HG02623 (cell line): ENCODE data around the gene HDAC1.
A peak's percentile ranks its signal among the peaks of the same experiment; 100 is the strongest.
"Not testable (repeated sequence)": the region's sequence is repeated elsewhere in the genome, so short reads cannot be mapped to it uniquely, and the experiment has no call there.

Experiments
- ATAC-seq: cut with Tn5 transposase; IDR thresholded peaks from one replicate; pipeline ENCODE4 v1.9.1; 2021; ENCODE audit warnings: moderate library complexity; ENCODE audit not compliant: unreplicated experiment

HDAC1 gene

DNA sequence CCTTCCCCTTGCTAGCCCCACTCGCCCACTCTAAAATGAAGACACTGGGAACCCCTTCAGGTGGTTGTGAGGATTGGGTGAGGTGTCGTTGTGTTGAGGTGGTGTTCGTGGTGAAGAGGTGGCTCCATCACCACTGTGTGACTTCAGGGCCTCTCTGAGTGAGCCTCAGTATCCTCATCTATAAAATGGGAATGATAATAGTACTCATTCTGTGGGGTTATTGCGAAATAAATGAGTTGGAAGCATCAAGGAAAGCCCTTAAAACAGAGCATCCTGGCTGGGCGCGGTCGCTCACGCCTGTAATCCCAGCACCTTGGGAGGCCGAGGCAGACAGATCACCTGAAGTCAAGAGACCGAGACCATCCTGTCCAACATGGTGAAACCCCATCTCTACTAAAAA, 50.8 kb downstream of the HDAC1 start:
- ATAC-seq: no peak

GRCh38 chr1:32345289-32345827, 53.5 kb downstream of the HDAC1 start:
- no peak for ATAC-seq

- no peak for ATAC-seq
Observed at GRCh38 chr1:32346532-32347157, 54.8 kb downstream of the HDAC1 start.

DNA sequence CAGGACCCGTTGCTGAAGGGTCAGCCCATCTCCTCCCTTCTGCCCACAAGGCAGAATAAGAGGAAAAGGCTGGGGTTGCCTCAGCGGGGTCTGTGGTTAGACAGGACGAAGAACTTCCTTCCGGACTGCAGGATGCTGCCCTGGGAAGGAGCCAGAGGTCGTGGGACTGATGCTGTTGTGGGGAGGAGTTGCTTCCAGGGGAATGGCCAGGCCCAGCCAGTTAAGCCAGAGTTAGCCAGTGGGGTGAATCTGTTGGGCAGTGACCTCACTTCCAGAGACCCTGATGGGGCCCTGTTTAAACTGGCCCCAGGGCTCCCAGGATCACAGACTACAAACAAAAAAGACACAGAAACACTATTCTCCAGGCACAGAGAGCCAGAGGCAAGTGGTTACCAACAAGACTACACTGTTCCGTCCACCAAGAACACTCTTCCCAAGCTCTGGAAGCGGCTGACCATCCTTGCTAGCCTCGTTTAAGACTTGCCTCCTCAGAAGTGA, 57.4 kb downstream of the HDAC1 start:
- ATAC-seq: no peak

DNA sequence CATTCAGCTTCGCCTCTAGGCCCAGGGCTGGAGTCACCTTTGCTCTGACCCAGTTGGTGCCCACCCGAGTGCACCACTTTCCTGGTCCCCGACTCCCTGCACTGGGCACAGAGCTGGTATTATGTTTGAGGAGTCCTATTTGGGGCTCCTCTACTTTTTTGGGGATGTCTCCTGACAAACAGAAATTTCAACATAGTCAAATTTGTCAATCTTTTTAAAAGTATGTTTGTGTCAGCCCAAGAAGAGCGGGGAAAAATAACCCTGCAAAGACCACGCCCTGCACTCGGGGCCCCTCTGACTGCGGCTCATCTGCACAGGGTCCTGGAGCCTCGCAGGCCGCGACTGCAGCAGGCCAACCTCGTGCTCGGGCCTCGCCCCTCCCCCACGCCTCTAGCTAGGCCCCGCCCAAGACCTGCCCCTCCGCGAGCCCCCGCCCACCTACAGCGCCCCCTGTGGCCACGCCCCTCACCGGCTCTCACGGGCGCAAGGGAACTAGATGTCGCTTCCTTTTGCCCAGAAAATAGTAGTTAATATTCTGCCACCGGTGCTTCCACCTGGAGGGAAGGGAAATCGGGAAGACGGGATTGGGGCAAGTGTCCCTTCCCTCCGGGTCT, 59.0 kb downstream of the HDAC1 start:
- peak; percentile 31 for ATAC-seq

- ATAC-seq: peak; percentile 79
Observed at GRCh38 chr1:32351399-32352238, 59.7 kb downstream of the HDAC1 start.

- ATAC-seq: no peak
Observed at GRCh38 chr1:32352239-32352745, 60.4 kb downstream of the HDAC1 start.

DNA sequence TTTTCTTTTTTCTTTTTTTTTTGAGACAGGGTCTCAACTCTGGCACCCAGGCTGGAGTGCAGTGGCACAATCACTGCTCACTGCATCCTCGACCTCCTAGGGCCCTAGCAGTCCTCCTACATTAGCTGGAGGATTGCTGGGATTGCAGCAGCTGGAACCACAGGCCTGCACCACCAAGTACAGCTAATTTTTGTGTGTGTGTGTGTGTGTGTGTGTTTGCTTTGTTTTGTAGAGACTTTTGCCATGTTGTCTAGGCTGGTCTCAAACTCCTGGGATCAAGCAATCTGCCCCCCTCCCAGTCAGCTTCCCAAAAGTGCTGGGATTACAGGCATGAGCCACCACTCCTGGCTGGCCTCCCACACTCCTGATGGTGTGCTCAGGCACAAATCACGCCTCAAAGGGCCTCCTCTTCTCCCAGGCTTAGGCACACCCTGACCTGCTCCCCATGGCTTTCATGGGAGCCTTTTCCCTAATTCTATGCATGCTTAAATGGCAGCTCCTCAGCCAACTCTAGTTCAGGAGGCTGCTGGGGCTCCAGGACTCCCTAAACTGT, 61.0 kb downstream of the HDAC1 start:
- ATAC-seq: no peak

DNA sequence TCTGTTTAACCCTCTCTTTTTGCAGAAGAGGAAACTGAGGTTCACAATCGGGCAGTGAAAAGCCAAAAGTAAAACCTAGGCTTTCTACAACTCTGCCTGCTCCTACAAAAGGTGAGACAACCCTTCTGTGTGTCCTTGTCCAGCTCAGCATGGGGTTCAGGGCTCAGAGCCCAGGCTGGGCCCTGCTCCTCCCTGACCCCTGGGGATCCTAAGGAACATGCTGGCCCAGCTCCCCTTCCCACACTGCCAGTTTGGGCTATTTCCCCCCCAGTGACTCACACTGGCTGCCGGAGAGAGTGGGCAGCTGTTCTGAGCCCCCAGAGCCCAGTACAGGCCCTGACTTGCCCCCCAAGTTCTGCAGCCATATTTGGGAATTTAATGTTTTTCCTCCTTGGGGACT, 61.5 kb downstream of the HDAC1 start:
- no peak for ATAC-seq

GRCh38 chr1:32353886-32354570, 62.1 kb downstream of the HDAC1 start:
- no peak for ATAC-seq

- not testable (repeated sequence) for ATAC-seq
Observed at GRCh38 chr1:32355778-32356177, 63.9 kb downstream of the HDAC1 start.

GRCh38 chr1:32356478-32356877, 64.6 kb downstream of the HDAC1 start:
- no peak for ATAC-seq

DNA sequence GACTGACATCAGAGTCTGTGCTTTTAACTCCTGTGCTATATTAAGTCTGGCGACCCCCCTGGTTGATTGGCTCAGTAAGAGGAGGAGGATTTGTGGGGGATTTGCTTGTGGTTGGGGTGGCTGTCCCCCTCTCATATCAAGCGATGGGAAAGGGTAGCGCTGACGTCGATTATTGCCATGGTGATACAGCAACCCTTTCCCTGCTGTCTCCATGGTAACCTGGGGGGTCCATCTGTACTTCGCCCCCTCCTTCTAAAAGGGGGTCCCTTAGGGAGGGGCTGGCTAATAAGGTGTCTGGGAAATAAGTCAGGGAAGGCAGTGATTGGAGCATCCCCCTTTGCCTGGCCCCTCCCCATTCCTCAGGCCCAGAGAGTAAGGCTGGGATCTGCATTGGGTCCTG, 65.7 kb downstream of the HDAC1 start:
- ATAC-seq: no peak

GRCh38 chr1:32358435-32358834, 66.6 kb downstream of the HDAC1 start:
- no peak for ATAC-seq

GRCh38 chr1:32361308-32361673, 69.4 kb downstream of the HDAC1 start:
- ATAC-seq: no peak

DNA sequence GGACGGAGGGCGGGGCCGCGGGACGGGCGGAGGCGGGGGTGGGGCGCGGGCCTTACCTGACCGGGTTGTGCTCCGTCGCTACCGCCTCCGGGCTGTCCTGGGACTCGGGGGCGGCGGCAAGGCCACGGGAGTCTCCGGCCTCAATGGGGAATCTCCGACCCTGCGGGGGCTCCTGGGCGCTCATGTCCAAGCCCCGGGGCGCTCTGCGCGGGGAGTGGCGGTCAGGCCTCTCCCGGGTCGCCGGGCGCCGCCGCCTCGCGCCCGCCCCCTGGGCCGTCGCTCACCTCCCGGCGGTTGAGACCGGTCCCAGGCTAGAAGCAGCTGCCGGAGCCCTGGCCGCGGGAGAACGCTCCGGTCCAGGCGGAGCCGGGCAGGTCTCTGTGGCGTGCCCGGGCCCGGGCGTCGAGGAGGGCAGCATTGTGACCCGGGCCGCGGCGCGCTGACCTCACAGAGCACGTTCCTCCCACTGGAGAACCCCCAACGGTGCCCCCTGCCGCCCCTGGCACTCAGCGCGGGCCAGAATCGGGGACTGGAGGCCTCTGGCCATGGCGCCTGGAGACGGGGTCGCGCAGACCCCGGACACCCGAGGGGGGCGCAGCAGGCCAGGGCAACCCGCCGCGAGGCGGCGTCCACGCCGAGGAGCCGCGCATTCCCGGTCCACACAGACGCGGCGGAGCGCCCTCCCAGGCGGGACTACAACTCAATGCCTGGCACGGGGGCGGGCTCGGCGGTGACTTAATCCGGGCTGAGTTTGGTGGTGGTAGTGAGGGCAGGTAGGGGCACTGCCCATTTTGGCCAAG, 70.0 kb downstream of the HDAC1 start:
- no peak for ATAC-seq

DNA sequence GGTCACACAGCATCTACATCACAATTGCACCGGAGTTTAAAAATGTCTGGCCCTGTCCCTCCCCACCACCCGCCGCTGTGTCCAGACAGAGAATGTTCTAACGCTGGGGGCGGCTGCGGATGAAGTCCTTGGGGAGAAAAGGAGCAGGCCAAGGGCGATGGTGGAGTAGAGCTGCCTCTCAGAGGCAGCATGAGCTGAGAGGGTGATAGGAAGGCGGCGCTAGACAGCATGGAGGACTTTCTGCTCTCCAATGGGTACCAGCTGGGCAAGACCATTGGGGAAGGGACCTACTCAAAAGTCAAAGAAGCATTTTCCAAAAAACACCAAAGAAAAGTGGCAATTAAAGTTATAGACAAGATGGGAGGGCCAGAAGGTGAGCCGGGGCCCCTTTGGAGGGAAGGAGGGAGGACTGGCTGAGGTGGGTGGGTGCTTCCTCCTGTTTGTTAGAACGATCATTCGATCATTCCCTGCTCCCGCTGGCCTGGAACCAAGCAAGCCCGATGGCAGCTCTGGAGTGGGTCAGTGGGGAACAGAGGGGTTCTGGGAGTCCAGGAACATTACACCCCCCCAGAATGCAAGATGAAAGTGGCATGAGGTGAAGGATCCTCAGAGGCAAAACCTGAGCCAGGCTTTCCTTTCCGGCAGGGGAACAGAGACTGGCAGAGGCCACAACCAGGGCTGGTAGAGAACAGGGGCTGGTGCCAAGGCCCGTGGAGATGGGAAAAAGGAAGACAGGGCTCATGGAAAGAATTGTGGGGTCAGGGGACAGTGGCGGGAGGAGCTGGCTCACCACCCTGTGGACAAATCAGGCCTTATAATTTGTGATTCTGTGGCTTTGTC, 70.8 kb downstream of the HDAC1 start, which contains the start of the genes FAM229A and TSSK3:
Gene FAM229A, minus strand, starts transcription at position 12 of the 840 bp plus-strand sequence. CDS start 394 bp downstream, outside the sequence.
Gene TSSK3, plus strand, starts transcription at position 66 of the 840 bp plus-strand sequence. Its CDS starts 163 bp downstream, at position 229.
- no peak for ATAC-seq

GRCh38 chr1:32363713-32364112, 71.8 kb downstream of the HDAC1 start:
- ATAC-seq: no peak

- no peak for ATAC-seq
Observed at GRCh38 chr1:32364836-32365235, 73.0 kb downstream of the HDAC1 start.
